HG03280 (cell line): ENCODE measurements around the gene NT5C2.
A peak's percentile ranks its signal among the peaks of the same experiment; 100 is the strongest.
"Not testable (repeated sequence)": the region's sequence is repeated elsewhere in the genome, so short reads cannot be mapped to it uniquely, and the experiment has no call there.

Experiments used
- ATAC-seq: cut with Tn5 transposase; IDR thresholded peaks from one replicate; pipeline ENCODE4 v1.9.1; 2021; ENCODE audit warnings: mild to moderate bottlenecking, moderate library complexity; ENCODE audit not compliant: unreplicated experiment

NT5C2 gene

GRCh38 chr10:103095005-103095404, 98.1 kb downstream of the NT5C2 start:
- ATAC-seq: no peak

- ATAC-seq: no peak
Measured at GRCh38 chr10:103090911-103091310, 102.2 kb downstream of the NT5C2 start.

- ATAC-seq: no peak
Measured at GRCh38 chr10:103089493-103089892, 103.6 kb downstream of the NT5C2 start.

GRCh38 chr10:103086799-103087198, 106.3 kb downstream of the NT5C2 start:
- ATAC-seq: no peak

GRCh38 chr10:103086261-103086660, 106.8 kb downstream of the NT5C2 start:
- no peak for ATAC-seq

- no peak for ATAC-seq
Measured at GRCh38 chr10:103083977-103084320, 109.1 kb downstream of the NT5C2 start.

GRCh38 chr10:103083266-103083976, 109.7 kb downstream of the NT5C2 start:
- ATAC-seq: no peak

GRCh38 chr10:103082683-103083082, 110.4 kb downstream of the NT5C2 start:
- ATAC-seq: no peak

- ATAC-seq: no peak
Measured at GRCh38 chr10:103080891-103081581, 112.0 kb downstream of the NT5C2 start.

- no peak for ATAC-seq
Measured at GRCh38 chr10:103079946-103080345, 113.1 kb downstream of the NT5C2 start.

- no peak for ATAC-seq
Measured at GRCh38 chr10:103079100-103079499, 114.0 kb downstream of the NT5C2 start.

- ATAC-seq: no peak
Measured at GRCh38 chr10:103078676-103079075, 114.4 kb downstream of the NT5C2 start.

GRCh38 chr10:103078309-103078615, 114.8 kb downstream of the NT5C2 start:
- no peak for ATAC-seq

GRCh38 chr10:103077491-103078308, 115.4 kb downstream of the NT5C2 start:
- ATAC-seq: no peak

GRCh38 chr10:103077020-103077419, 116.1 kb downstream of the NT5C2 start:
- ATAC-seq: no peak

GRCh38 chr10:103072891-103073290, 120.2 kb downstream of the NT5C2 start:
- ATAC-seq: no peak

- ATAC-seq: no peak
Measured at GRCh38 chr10:103072276-103072675, 120.8 kb downstream of the NT5C2 start.

GRCh38 chr10:103069453-103070331, 123.4 kb downstream of the NT5C2 start:
- peak; percentile 70 for ATAC-seq

- no peak for ATAC-seq
Measured at GRCh38 chr10:103067956-103068355, 125.1 kb downstream of the NT5C2 start.

GRCh38 chr10:103067484-103067883, 125.6 kb downstream of the NT5C2 start:
- no peak for ATAC-seq

GRCh38 chr10:103067099-103067477, 126.0 kb downstream of the NT5C2 start:
- ATAC-seq: not testable (repeated sequence)
